IMR-90 (cell line): Measurements from ENCODE around the gene ST6GALNAC3. TPM values are rescaled to one million over a fixed set of nuclear protein-coding genes. Genes with fewer than 3 reads are reported as not detected.

ENCODE experiments used
- ATAC-seq: fragments of 200-7000 bp; cut with Tn5 transposase; 2 replicates; pipeline ENCODE4 v1.9.1; 2020; ENCODE audit warnings: low read depth, mild to moderate bottlenecking, moderate library complexity
- BruUV-seq: library from RNA; stranded (reverse); fragments of 400-500 nt; replicated peaks from 2 replicates; lab custom pipeline; 2021; lab: Mats Ljungman, UMichigan
- CTCF ChIA-PET: fragments of 300-600 bp; formaldehyde crosslinking; extraction: SDS; loops from one replicate; lab custom pipeline; 2021; ENCODE audit warnings: antibody characterized with exemption; lab: Yijun Ruan, JAX
- POLR2A ChIA-PET: fragments of 300-600 bp; sonication (Branson Sonifier 250); formaldehyde crosslinking; loops from one replicate; lab custom pipeline; 2022; ENCODE audit warnings: antibody characterized with exemption; ENCODE audit not compliant: unreplicated experiment; lab: Charles Lee
- DNase-seq: peaks from one replicate; pipeline ENCODE4 v3.0.0; 2013
- H2AFZ ChIP-seq: replicated peaks from 2 replicates; pipeline ENCODE3; 2013; ENCODE audit warnings: low read length, mild to moderate bottlenecking; ENCODE audit not compliant: poor library complexity
- H2AK5ac ChIP-seq: 2 replicates; pipeline ENCODE4 v1.6.1; 2013; ENCODE audit warnings: low read depth, low read length, inconsistent platforms
- H2AK9ac ChIP-seq: replicated peaks from 2 replicates; pipeline ENCODE3; 2013; ENCODE audit warnings: mild to moderate bottlenecking, low read depth, low read length, moderate library complexity; ENCODE audit not compliant: poor library complexity
- H2BK120ac ChIP-seq: 2 replicates; pipeline ENCODE4 v1.6.1; 2013; ENCODE audit warnings: low read depth, low read length, inconsistent platforms
- H2BK15ac ChIP-seq: 3 replicates; pipeline ENCODE4 v1.6.1; 2013; ENCODE audit warnings: low read depth, low read length, inconsistent platforms
- H2BK20ac ChIP-seq: 2 replicates; pipeline ENCODE4 v1.6.1; 2013; ENCODE audit warnings: low read depth, mild to moderate bottlenecking, inconsistent platforms, low read length, moderate library complexity
- H2BK5ac ChIP-seq: 2 replicates; pipeline ENCODE4 v1.6.1; 2013; ENCODE audit warnings: mild to moderate bottlenecking, low read depth, low read length, inconsistent platforms; ENCODE audit not compliant: poor library complexity, severe bottlenecking
- H3K14ac ChIP-seq: replicated peaks from 2 replicates; pipeline ENCODE4 v1.6.1; 2013; ENCODE audit warnings: low read depth, low read length, inconsistent platforms
- H3K18ac ChIP-seq: 2 replicates; pipeline ENCODE4 v1.6.1; 2013; ENCODE audit warnings: low read depth, low read length, control low read depth
- H3K23ac ChIP-seq: 2 replicates; pipeline ENCODE4 v1.6.1; 2013; ENCODE audit warnings: low read depth, low read length, inconsistent platforms
- H3K27ac ChIP-seq: 2 replicates; pipeline ENCODE4 v1.5.1; 2013; ENCODE audit warnings: mild to moderate bottlenecking, control low read depth, low read length; ENCODE audit not compliant: insufficient read depth
- H3K27me3 ChIP-seq: 2 replicates; pipeline ENCODE4 v1.6.1; 2013; ENCODE audit warnings: low read length; ENCODE audit not compliant: control insufficient read depth, insufficient read depth
- H3K36me3 ChIP-seq: 2 replicates; pipeline ENCODE4 v1.6.1; 2013; ENCODE audit warnings: low read length, mixed read lengths; ENCODE audit not compliant: control insufficient read depth, insufficient read depth
- H3K4ac ChIP-seq: 2 replicates; pipeline ENCODE4 v1.6.1; 2013; ENCODE audit warnings: low read depth, low read length, inconsistent platforms
- H3K4me1 ChIP-seq: 2 replicates; pipeline ENCODE4 v1.6.1; 2013; ENCODE audit warnings: low read length, mixed read lengths; ENCODE audit not compliant: control insufficient read depth, insufficient read depth
- H3K4me2 ChIP-seq: 2 replicates; pipeline ENCODE4 v1.6.1; 2013; ENCODE audit warnings: low read depth, mild to moderate bottlenecking, control low read depth, low read length, moderate library complexity
- H3K4me3 ChIP-seq: 2 replicates; pipeline ENCODE4 v1.5.1; 2013; ENCODE audit warnings: low read depth, mild to moderate bottlenecking, control low read depth, low read length, moderate library complexity; ENCODE audit not compliant: insufficient read depth
- H3K56ac ChIP-seq: 2 replicates; pipeline ENCODE4 v1.6.1; 2013; ENCODE audit warnings: low read length, inconsistent platforms; ENCODE audit not compliant: insufficient read depth; ENCODE audit errors: extremely low read depth
- H3K79me1 ChIP-seq, 2 experiments: 2 replicates each; pipeline ENCODE4 v1.6.1; 2013; ENCODE audit warnings: low read length in 2 of 2, inconsistent platforms in 1 of 2, low read depth in 1 of 2
- H3K9ac ChIP-seq: 2 replicates; pipeline ENCODE4 v1.6.1; 2013; ENCODE audit warnings: low read depth, low read length, control low read depth
- H3K9me1 ChIP-seq: 2 replicates; pipeline ENCODE4 v1.6.1; 2013; ENCODE audit warnings: low read length, inconsistent platforms; ENCODE audit not compliant: insufficient read depth
- H3K9me3 ChIP-seq: 2 replicates; pipeline ENCODE4 v1.6.1; 2013; ENCODE audit warnings: low read length; ENCODE audit not compliant: control insufficient read depth, insufficient read depth
- H4K20me1 ChIP-seq: 2 replicates; pipeline ENCODE4 v1.6.1; 2013; ENCODE audit warnings: low read length, inconsistent platforms; ENCODE audit not compliant: insufficient read depth
- H4K5ac ChIP-seq: 2 replicates; pipeline ENCODE4 v1.6.1; 2013; ENCODE audit warnings: mild to moderate bottlenecking, low read depth, low read length, control low read depth
- H4K8ac ChIP-seq, 2 experiments: 2 replicates each; pipeline ENCODE4 v1.6.1; 2013; ENCODE audit warnings: low read depth in 2 of 2, low read length in 2 of 2, control low read depth in 1 of 2, inconsistent platforms in 1 of 2
- H4K91ac ChIP-seq: 2 replicates; pipeline ENCODE4 v1.6.1; 2013; ENCODE audit warnings: low read depth, low read length, inconsistent platforms; ENCODE audit not compliant: insufficient read depth
- NFE2L2 ChIP-seq: fragments of 150-350 bp; IDR thresholded peaks from 2 replicates; pipeline ENCODE4 v1.6.1; 2016; ENCODE audit warnings: low read depth, mild to moderate bottlenecking, low read length
- POLR2A ChIP-seq: IDR thresholded peaks from 2 replicates; pipeline ENCODE4 v1.6.1; 2012; ENCODE audit warnings: mild to moderate bottlenecking, low read depth, low read length
- SMC3 ChIP-seq: fragments of 150-350 bp; IDR thresholded peaks from 2 replicates; pipeline ENCODE4 v1.6.1; 2016; ENCODE audit warnings: low read depth, mild to moderate bottlenecking, antibody characterized with exemption, low read length, moderate library complexity
- WGBS, 2 experiments: methylation state at CpG; one replicate each; pipeline versions ENCODE4 v1.1.5 to v1.1.7; 2013; ENCODE audit warnings: missing lambda C conversion rate in 2 of 2; ENCODE audit not compliant: insufficient read length in 1 of 2; ENCODE audit errors: extremely low coverage in 2 of 2; 5-methylcytosine and 5-hydroxymethylcytosine counted together
- dilution Hi-C: fragments of 300-500 bp; cut with HindIII; formaldehyde crosslinking; loops from one replicate; pipeline ENCODE4 v1.14.3; 2018; ENCODE audit warnings: low sequenced_read_pairs; ENCODE audit not compliant: unreplicated experiment
- in situ Hi-C: fragments of 300-500 bp; cut with MboI; formaldehyde crosslinking; loops from 3 replicates; pipeline ENCODE4 v1.14.3; 2019; ENCODE audit warnings: low sequenced_read_pairs, inconsistent platforms, mixed read lengths
- intact Hi-C: fragments of 100-400 bp; cut with micrococcal nuclease; formaldehyde crosslinking; loops from 2 replicates; pipeline ENCODE4 v1.10.0; 2022
- polyA plus RNA-seq, 3 experiments: library from polyadenylated mRNA; depleted of rRNA; stranded (reverse); fragments of >200 nt; gene quantifications; 2 replicates each; pipeline ENCODE4 v1.2.3, GENCODE V29; 2012; ENCODE audit warnings: low replicate concordance in 1 of 3
- total RNA-seq: library from RNA; depleted of rRNA; stranded (reverse); fragments of >200 nt; gene quantifications from 2 replicates; pipeline ENCODE4 v1.2.3, GENCODE V29; 2012
- TF ChIP-seq, protein P1 (sequence below): fragments of 150-350 bp; IDR thresholded peaks from 2 replicates; pipeline ENCODE4 v1.6.1; 2016; ENCODE audit warnings: low read depth, mild to moderate bottlenecking, low read length, moderate library complexity, borderline replicate concordance

The ST6GALNAC3 gene
- total and polyA plus RNA-seq, 2 of the 4 experiments (the other 2 are of a cell fraction), result 0.65 to 1.3 TPM

DNA sequence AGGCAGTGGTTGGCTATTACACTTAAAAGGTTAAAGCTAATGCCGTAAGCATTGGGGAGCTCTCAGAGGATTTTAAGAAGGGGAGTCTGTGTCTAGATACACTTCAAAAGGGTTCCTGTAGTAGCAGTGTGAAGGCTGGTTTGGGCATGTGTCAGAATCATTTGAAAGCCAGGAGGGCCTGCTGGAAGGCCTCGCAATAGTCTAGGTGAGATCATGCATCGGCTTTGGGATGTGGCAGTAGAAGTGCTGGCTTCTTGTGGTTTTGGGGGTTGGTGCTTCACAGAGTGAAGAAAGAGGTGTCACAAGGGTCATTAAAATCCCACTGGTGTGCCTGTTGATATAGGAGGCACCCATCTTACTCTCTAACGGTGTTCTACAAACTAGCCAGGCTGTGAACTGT lies 85.7 kb downstream of the ST6GALNAC3 start:
- Histone ChIP-seq H4K91ac (no peak overlapping the region), H2AFZ (no peak overlapping the region), H3K4me3 (no peak overlapping the region), H3K23ac (no peak overlapping the region), H4K8ac (no peak overlapping the region), H3K9me3 (no peaks in the 10 kb centered on the region), H4K5ac (no peak overlapping the region), H2BK20ac (no peak overlapping the region), H3K18ac (no peak overlapping the region), H3K4me1 (no peaks in the 10 kb centered on the region), H3K27me3 (no peaks in the 10 kb centered on the region), H2AK5ac (no peak overlapping the region), H3K4ac (no peak overlapping the region), H3K4me2 (no peak overlapping the region), H2BK5ac (no peak overlapping the region), H3K27ac (no peak overlapping the region), H3K56ac (no peak overlapping the region), H3K14ac (no peak overlapping the region), H3K9me1 (no peaks in the 10 kb centered on the region), H3K79me1 (no peaks in the 10 kb centered on the region), H3K36me3 (no peaks in the 10 kb centered on the region), H4K20me1 (no peaks in the 10 kb centered on the region), H2BK120ac (no peak overlapping the region), H3K9ac (no peak overlapping the region), H2AK9ac (no peak overlapping the region), H2BK15ac (no peak overlapping the region)
- no peak for TF ChIP-seq NFE2L2
- TF ChIP-seq, protein P1, sequence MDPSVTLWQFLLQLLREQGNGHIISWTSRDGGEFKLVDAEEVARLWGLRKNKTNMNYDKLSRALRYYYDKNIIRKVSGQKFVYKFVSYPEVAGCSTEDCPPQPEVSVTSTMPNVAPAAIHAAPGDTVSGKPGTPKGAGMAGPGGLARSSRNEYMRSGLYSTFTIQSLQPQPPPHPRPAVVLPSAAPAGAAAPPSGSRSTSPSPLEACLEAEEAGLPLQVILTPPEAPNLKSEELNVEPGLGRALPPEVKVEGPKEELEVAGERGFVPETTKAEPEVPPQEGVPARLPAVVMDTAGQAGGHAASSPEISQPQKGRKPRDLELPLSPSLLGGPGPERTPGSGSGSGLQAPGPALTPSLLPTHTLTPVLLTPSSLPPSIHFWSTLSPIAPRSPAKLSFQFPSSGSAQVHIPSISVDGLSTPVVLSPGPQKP, result no peak
- no peak for TF ChIP-seq SMC3
- no peak for TF ChIP-seq POLR2A
- POLR2A ChIA-PET, result no interaction called here
- no TSS peak for BruUV-seq
- dilution Hi-C loops, result no loop called here
- CTCF ChIA-PET, result no interaction called here
- ATAC-seq (no peak), DNase-seq (no peak)
- in situ Hi-C loops, result no loop called here
- WGBS, 2 experiments, result no CpG with 5 or more reads among the region's 4 CpGs
- intact Hi-C loops, result no loop called here
